Measurements from ENCODE around the gene SLC23A3.

The SLC23A3 gene

GRCh38 chr2:219133976-219134375, 35.9 kb downstream of the SLC23A3 start:
- no peak for ATAC-seq
- no peak for TF ChIP-seq RARB (CRISPR knock-in tag; IDR thresholded peaks at IDR 0.05)
- TF ChIP-seq OSR1 (CRISPR knock-in tag; IDR thresholded peaks at IDR 0.05), result no peak
- TF ChIP-seq TOX (CRISPR knock-in tag; IDR thresholded peaks at IDR 0.05; ENCODE audit: borderline replicate concordance), result no peak
- no peak for TF ChIP-seq CSRNP3 (CRISPR knock-in tag; IDR thresholded peaks at IDR 0.05)
- no peak for TF ChIP-seq PPARA (CRISPR knock-in tag; IDR thresholded peaks at IDR 0.05; ENCODE audit: borderline replicate concordance)
- TF ChIP-seq ESRRG (CRISPR knock-in tag; IDR thresholded peaks at IDR 0.05), result no peak
- no peak for TF ChIP-seq CSDC2 (CRISPR knock-in tag; IDR thresholded peaks at IDR 0.05)
- TF ChIP-seq BACH2 (CRISPR knock-in tag; IDR thresholded peaks at IDR 0.05; ENCODE audit: borderline replicate concordance), result no peak
- TF ChIP-seq ISL1 (CRISPR knock-in tag; IDR thresholded peaks at IDR 0.05), result no peak
- no peak for TF ChIP-seq SNAI2 (CRISPR knock-in tag; IDR thresholded peaks at IDR 0.05)
- TF ChIP-seq PATZ1 (CRISPR knock-in tag; IDR thresholded peaks at IDR 0.05; ENCODE audit: borderline replicate concordance), result no peak
- no peak for TF ChIP-seq ARNTL (CRISPR knock-in tag; IDR thresholded peaks at IDR 0.05; ENCODE audit: borderline replicate concordance, low read depth)
- no peak for TF ChIP-seq TCF4 (CRISPR knock-in tag; IDR thresholded peaks at IDR 0.05; ENCODE audit: borderline replicate concordance)
- no peak for TF ChIP-seq GLIS3 (CRISPR knock-in tag; IDR thresholded peaks at IDR 0.05)
- TF ChIP-seq ZFP30 (CRISPR knock-in tag; IDR thresholded peaks at IDR 0.05), result no peak
- TF ChIP-seq ZNF8 (CRISPR knock-in tag; IDR thresholded peaks at IDR 0.05), result no peak
- TF ChIP-seq POU6F1 (CRISPR knock-in tag; IDR thresholded peaks at IDR 0.05; ENCODE audit: borderline replicate concordance, low read depth), result no peak

GRCh38 chr2:219131744-219132143, 38.1 kb downstream of the SLC23A3 start:
- TF ChIP-seq ESRRG (CRISPR knock-in tag; IDR thresholded peaks at IDR 0.05), result no peak
- no peak for TF ChIP-seq ZC3H10 (CRISPR knock-in tag; IDR thresholded peaks at IDR 0.05)
- no peak for TF ChIP-seq POU6F1 (CRISPR knock-in tag; IDR thresholded peaks at IDR 0.05; ENCODE audit: borderline replicate concordance, low read depth)
- no peak for TF ChIP-seq TCF4 (CRISPR knock-in tag; IDR thresholded peaks at IDR 0.05; ENCODE audit: borderline replicate concordance)
- no peak for TF ChIP-seq GLIS3 (CRISPR knock-in tag; IDR thresholded peaks at IDR 0.05)
- TF ChIP-seq ZNF8 (CRISPR knock-in tag; IDR thresholded peaks at IDR 0.05), result no peak
- TF ChIP-seq SNAI2 (CRISPR knock-in tag; IDR thresholded peaks at IDR 0.05), result no peak
- no peak for TF ChIP-seq ZFP3 (CRISPR knock-in tag; IDR thresholded peaks at IDR 0.05)
- TF ChIP-seq ZFP30 (CRISPR knock-in tag; IDR thresholded peaks at IDR 0.05), result no peak
- no peak for TF ChIP-seq ISL1 (CRISPR knock-in tag; IDR thresholded peaks at IDR 0.05)
- no peak for TF ChIP-seq CSDC2 (CRISPR knock-in tag; IDR thresholded peaks at IDR 0.05)
- TF ChIP-seq CREB5 (CRISPR knock-in tag; IDR thresholded peaks at IDR 0.05; ENCODE audit: low read depth), result no peak
- no peak for TF ChIP-seq ZNF70 (CRISPR knock-in tag; IDR thresholded peaks at IDR 0.05)
- TF ChIP-seq TSHZ2 (CRISPR knock-in tag; IDR thresholded peaks at IDR 0.05), result no peak
- TF ChIP-seq TOX (CRISPR knock-in tag; IDR thresholded peaks at IDR 0.05; ENCODE audit: borderline replicate concordance), result no peak
- TF ChIP-seq PPARA (CRISPR knock-in tag; IDR thresholded peaks at IDR 0.05; ENCODE audit: borderline replicate concordance), result no peak
- no peak for TF ChIP-seq CSRNP3 (CRISPR knock-in tag; IDR thresholded peaks at IDR 0.05)
- no peak for TF ChIP-seq OSR1 (CRISPR knock-in tag; IDR thresholded peaks at IDR 0.05)
- no peak for TF ChIP-seq ZNF565 (CRISPR knock-in tag; conservative IDR thresholded peaks at IDR 0.05; ENCODE audit: low read depth)
- TF ChIP-seq PATZ1 (CRISPR knock-in tag; IDR thresholded peaks at IDR 0.05; ENCODE audit: borderline replicate concordance), result no peak
- ATAC-seq, result no peak
